A172 (cell line): ENCODE data around the gene PPP1R13B. TPM values are rescaled to one million over a fixed set of nuclear protein-coding genes. Genes with fewer than 3 reads are reported as not detected.
A peak's percentile ranks its signal among the peaks of the same experiment; 100 is the strongest.

Experiments used
- DNase-seq: peaks from one replicate; pipeline ENCODE4 v3.0.0-alpha.2; 2015; ENCODE audit warnings: low spot score
- total RNA-seq: library from RNA; depleted of rRNA; stranded (reverse); fragments of >200 nt; shearing (Covaris generic); gene quantifications from 2 replicates; pipeline ENCODE4 v1.2.3, GENCODE V29; 2014

Gene PPP1R13B
- total RNA-seq, 1 experiment from 2014 or later, result 4.8 TPM

DNA sequence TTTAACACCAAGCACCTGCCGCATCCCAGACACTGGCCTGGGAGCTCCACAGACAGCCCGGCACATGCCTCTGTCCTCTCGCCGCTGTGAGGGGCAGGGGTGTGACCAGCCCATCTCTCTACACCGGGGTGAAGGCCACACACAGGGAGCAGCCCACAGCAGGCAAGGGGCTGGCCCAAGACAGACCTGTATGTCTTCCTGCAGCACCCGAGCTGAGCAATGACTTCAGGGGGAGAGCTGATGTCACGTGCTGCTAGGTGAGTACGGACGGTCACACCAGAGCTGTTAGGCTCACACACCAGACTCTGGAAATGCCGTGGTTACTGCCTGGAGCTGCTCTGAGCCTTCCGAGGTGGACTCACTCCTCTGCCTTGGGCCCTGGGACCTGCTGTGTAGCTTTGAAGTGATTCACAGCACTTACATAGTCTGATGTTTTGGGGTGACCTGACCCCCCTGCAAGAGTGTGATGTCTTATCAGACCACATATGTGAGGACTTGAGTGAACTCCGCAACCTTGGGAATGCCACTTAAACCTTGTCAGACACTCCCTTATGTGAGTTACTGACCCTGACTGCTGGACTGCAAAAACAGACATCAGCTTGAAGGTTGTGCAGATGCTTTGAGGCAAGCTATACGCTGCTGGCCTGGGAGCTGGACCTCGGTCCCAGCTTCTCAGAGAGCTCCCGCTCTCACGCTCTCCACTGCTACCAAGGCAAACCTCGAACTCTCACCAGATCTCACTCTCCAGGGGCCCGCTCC lies 133.9 kb downstream of the PPP1R13B start:
- no peak for DNase-seq

- no peak for DNase-seq
Measured at GRCh38 chr14:103712633-103713247, 134.6 kb downstream of the PPP1R13B start.

GRCh38 chr14:103711516-103712431 lies 135.6 kb downstream of the PPP1R13B start:
- peak; percentile 51 for DNase-seq

DNA sequence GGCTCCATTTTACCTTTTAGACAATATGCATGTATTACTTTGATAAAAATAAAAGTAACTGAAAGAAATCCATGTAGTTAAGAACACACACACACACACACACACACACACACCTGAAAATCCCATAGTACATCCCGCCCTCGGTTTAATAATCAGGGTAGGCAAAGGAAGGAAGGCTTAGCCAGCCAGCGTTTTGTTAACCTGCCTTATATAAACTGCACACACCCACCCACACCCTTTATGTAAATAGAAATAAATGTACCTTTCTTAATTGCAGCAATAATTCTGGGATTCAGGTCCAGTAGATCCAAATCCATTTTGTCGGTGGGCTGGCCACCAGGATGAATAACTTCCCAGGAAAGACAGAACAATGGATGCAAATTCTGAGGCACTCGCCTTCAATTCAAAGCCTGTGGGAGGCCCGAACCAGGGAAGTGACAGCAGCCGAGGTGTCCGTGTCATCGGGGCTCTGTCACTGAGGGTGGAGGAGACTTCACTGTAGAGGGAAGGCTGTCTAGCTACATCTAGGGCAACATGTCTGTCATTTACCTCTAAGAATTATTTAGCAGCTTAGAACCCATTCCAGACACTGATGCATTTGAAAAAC lies 136.5 kb downstream of the PPP1R13B start:
- DNase-seq, result no peak

DNA sequence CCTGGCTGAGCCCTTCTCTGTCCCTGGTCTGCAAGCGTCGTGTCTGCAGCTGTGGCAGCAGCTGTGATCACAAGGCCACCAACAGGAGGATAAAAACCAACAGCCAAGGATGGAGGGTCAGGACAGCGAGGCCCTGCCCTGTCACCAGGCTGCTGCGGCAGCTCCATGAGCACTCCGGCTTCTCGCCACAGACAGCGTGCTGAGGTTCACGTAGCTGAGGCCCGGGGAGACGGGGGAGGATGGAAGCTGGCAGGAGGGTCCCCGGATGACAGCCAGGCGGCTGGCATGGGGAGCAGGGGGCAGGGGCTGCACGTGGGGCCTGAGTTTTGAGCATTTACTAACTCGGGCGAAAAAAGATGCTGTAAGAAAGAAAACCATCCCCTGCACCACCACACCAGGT lies 137.6 kb downstream of the PPP1R13B start:
- no peak for DNase-seq

DNA sequence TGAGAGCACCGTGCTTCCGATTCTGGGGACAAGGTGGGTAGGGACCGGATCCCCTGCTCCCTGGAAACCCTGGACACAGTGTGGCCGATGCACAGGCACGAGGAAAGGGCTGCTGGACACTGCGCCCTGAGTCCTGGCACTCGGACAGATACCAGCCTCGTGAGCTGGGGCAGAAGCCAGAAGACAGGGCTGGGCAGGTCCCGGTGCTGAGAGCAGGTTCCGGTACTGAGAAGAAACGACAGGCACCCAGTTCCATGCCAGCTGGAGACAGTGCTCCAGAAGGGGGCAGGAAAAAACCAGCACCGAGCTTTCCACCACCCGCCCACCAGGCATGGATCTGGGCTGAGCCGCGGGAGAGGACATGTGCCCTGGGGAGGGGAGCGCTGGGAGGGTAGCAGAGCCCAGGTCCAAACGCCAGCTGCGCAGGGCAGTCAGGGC lies 138.6 kb downstream of the PPP1R13B start:
- no peak for DNase-seq

DNA sequence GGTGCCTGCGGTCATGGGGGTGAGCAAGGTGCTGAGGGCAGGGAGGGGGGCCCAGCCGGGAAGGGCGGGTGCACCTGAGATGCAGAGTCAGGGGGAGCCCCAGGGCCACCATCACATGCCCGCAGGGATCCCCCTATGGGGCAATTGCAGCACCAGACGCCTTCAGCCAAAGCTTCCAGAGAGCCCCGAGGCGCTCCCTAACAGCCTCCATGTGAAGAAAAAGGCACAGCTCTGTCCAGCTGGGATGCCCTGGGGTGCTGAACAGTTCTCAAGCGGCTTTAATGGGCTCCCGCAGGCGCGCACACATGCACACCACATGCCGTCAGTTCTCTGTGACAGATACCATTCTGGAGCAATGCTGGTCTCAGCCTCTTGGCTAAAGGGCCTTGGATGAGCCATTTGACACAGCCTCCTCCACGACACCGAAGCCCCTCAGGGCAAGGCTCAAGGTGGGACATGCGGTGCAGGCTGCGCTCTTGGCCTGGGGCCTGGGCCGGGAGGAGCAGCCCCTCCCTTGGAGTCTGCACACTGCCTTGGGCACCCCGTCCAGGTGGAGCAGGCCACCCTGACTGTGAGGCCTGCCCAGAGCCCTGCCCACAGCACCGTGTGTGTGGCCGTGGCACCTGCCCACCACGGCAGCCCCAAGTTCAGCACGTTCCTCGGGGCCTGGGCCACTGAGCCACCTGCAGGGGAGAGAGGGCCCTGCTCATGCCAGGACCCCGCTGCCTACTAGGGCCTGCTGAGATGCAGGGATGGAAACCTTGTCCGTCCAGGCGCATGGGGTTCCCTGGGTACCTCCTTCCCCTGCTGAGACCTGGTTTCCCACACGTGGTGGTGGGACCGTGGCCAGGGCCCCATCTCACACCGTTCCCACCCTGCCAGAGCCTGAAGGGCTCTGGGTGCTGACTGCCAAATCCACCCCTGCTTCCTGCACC lies 139.8 kb downstream of the PPP1R13B start:
- DNase-seq, result no peak

GRCh38 chr14:103706551-103707328 lies 140.6 kb downstream of the PPP1R13B start:
- no peak for DNase-seq

DNA sequence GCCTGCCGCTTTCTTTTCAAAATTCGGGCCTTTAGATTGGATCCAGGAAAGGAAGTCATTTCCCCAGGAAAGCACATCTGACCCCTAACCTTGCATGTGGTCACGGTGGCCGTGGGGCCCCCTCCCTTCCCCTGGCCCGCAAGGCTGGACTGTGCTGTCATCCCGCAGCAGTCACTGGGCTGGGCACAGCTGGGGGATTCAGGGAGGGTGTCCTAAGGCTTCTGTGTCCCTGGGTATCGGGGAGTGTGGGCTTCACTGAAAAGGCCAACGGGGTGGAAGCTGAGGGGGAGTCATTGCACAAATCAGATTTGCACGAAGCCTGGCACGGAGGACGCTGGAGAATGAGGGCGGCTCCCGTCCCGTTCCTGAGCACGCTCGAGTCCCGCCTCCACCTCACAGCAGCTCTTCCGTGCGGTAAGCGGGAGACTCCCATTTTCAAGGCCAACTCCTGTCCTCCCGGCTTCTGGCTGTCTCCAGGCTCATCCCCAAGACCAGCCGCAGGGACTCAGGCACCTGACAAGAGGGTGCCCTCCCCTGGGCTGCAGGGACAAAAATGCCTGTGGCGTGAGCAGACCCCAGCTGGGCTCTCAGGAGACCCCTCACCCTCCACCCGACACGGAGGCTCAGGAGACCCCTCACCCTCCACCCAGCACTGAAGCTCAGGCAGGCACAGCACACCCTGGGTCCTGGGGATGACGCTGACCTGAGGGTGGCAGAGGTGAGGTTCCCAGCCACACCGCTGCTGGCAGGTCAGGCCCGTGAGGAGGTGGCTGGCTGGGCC lies 141.7 kb downstream of the PPP1R13B start:
- no peak for DNase-seq

- no peak for DNase-seq
Measured at GRCh38 chr14:103705118-103705503, 142.3 kb downstream of the PPP1R13B start.

GRCh38 chr14:103704708-103705107 lies 142.7 kb downstream of the PPP1R13B start:
- no peak for DNase-seq

DNA sequence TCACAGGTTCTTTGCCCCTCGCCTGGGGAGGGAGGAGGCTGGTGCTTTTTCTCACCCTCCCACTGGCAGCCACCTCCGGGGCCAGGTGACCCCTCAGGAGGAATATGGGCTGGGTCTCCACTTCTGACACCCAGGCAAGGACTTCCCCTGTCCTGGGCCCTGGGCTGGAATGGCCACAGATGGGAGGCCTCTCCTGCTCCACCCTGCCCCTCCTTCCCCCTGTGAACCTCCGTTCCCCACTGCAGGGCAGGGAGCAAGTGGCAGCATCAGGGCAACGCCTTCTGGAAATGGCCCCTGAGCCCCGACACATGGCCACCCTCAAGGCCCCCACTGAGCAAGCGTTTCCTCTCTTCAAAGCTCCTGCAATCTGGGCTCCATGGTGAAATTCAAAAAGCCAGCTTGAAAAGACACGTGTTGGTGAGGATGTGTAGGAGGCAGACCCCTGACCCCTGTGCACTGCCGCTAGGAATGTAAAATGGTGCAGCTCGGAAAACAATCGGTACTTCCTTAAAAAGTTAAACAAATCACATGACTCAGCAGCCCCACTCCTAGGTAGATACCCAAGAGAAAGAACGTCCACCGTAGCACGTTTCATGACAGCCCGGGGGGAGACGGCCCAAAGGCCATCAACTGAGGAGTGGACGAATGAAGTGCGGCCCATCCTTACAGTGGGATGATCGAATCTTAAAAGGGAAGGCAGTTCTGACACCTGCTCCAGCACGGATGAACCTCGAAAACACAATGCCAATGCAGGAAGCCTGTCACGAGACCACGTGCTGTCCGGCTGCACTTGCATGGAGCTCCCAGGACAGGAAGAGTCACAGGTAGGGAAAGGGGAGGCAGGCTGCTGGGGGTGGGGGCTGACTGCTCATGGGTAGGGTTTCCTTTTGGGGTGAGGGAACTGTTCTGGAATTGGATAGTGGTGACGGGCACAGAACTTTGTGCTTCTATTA lies 143.7 kb downstream of the PPP1R13B start:
- no peak for DNase-seq

DNA sequence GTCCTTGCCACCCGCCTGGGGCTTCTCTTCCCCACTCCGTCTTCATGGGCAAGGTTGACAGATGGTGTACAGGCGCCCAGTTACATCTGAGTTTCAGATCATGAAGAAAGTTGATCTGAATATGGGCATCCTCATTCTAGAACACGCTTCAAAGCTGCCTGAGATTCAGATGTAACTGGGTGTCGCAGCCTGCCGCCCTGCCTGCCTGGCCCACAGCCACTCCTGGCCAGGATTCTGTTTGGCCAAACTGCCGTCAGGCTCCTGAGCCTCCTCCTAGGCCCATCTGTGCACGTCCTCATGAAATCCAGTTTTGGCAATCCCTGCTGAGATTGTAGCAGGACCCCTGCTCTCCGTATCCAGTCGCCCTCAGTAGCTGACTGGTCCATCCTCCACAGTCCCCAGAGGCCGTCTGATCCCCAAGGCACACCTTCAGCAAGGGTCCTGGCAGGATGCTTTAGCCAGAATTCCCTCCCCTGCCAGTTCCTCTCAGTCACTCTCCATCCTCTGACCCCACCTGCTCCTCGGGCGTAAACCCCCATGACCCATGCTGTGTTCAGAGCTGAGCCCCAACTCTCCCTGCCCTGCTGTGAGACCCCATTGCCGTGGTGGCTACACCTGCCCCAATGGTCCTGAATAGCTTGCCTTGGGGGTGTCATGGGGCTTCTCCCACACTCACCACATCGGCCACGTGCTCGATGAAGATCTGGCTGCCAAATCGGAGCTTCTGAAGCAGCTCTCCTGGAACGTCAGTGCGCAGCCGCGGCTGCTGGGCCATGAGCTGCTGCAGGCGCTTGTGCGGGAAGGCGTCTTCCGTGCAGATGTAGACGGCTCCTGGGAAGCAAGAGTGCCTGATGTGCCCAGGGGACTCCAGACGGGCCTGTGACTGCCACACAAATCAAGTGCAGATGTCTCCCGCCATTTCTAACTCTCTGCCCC lies 144.6 kb downstream of the PPP1R13B start:
- DNase-seq, result no peak

- no peak for DNase-seq
Measured at GRCh38 chr14:103702095-103702494, 145.3 kb downstream of the PPP1R13B start.

- DNase-seq, result no peak
Measured at GRCh38 chr14:103700753-103701490, 146.5 kb downstream of the PPP1R13B start.
